GM12892 (cell line): ENCODE data around the gene TSPAN14.

Experiments
- POLR2A ChIP-seq: IDR thresholded peaks from 2 replicates; pipeline ENCODE4 v1.6.1; 2011; ENCODE audit warnings: low read depth, low read length, control low read depth
- POLR2AphosphoS5 ChIP-seq: IDR thresholded peaks from 2 replicates; pipeline ENCODE4 v1.6.1; 2011; ENCODE audit warnings: low read depth, low read length, control low read depth
- TAF1 ChIP-seq: IDR thresholded peaks from 2 replicates; pipeline ENCODE4 v1.6.1; 2011; ENCODE audit warnings: low read depth, mild to moderate bottlenecking, control low read depth, low read length, borderline replicate concordance

DNA sequence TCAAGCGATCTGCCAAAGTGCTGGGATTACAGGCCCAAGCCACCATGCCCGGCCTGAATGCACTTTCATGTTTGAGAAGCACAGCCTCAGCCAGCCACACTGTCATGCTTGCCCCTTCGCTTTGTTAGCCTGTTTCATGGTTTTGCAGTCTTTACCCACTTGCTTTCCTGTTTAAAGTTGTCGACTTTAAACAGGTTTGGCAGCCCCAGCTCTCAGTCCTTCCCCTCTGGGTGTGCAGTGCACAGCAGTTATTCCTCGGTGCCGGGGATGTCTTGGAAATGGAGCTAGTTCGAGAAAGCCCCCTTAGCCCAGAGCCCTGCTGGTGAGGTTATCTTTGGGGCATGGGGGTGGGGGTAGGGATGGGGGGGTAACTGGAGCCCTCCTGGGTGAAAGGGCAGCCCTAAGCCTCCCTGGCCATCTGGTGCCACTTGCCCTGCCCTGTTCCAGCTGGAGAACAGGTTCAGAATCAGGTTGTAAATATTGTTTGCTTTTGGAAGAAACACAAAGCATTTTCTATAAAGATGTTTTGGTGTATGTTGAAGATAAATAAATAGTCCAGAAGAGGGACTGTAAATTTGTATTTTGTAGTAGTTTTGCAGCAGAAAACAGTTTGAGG, 14.8 kb downstream of the TSPAN14 start:
- TF ChIP-seq POLR2A, result no peak
- no peak for TF ChIP-seq POLR2AphosphoS5
- no peak for TF ChIP-seq TAF1
